GM23338 (cell line): Measurements from ENCODE around the gene EIF3L. TPM values are rescaled to one million over a fixed set of nuclear protein-coding genes. Genes with fewer than 3 reads are reported as not detected.

Experiments
- EZH2phosphoT487 ChIP-seq: fragments of 200-600 bp; sonication (generic); IDR thresholded peaks from one replicate; pipeline ENCODE4 v1.8.1; 2018; ENCODE audit warnings: antibody characterized with exemption; ENCODE audit not compliant: unreplicated experiment
- NANOG ChIP-seq: IDR thresholded peaks from 2 replicates; pipeline ENCODE4 v1.6.1; 2016; ENCODE audit warnings: antibody characterized with exemption, borderline replicate concordance
- ZNF114 ChIP-seq: fragments of 250-450 bp; sonication (Bioruptor Pico); IDR thresholded peaks from 2 replicates; pipeline ENCODE4 v1.5.0; 2020; ENCODE audit warnings: mild to moderate bottlenecking, moderate library complexity
- ZNF331 ChIP-seq: fragments of 250-450 bp; sonication (Bioruptor Pico); IDR thresholded peaks from 2 replicates; pipeline ENCODE4 v1.5.0; 2020; ENCODE audit warnings: low read depth, mild to moderate bottlenecking, moderate library complexity
- polyA plus RNA-seq: library from polyadenylated mRNA; unstranded; fragments of >200 nt; fragmentation: Nextera tagmentation; extraction: Ambion mirVana; gene quantifications from 2 replicates; pipeline ENCODE4 v1.2.1, GENCODE V29; 2016
- total RNA-seq: library from RNA; depleted of rRNA; stranded (reverse); fragments of >200 nt; shearing (Covaris generic); gene quantifications from 2 replicates; pipeline ENCODE4 v1.2.3, GENCODE V29; 2014
- TF ChIP-seq, protein P1 (sequence below): fragments of 250-450 bp; sonication (Bioruptor Pico); IDR thresholded peaks from 2 replicates; pipeline ENCODE4 v1.5.0; 2020; ENCODE audit warnings: mild to moderate bottlenecking, moderate library complexity
- TF ChIP-seq, protein P2 (sequence below): IDR thresholded peaks from 2 replicates; pipeline ENCODE4 v1.6.1; 2016; ENCODE audit warnings: antibody characterized with exemption
- TF ChIP-seq, protein P3 (sequence below), 2 experiments: fragments of 200-600 bp in 1 of 2; sonication (generic) in 1 of 2; conservative IDR thresholded peaks; 2 replicates each; pipeline versions ENCODE4 v1.5.1 to v1.6.1; 2016 to 2017; ENCODE audit warnings: antibody characterized with exemption in 2 of 2, low read depth in 2 of 2, mild to moderate bottlenecking in 2 of 2, moderate library complexity in 1 of 2

EIF3L gene
- total and polyA plus RNA-seq, 2 experiments from 2014 or later: 430 to 459 TPM

DNA sequence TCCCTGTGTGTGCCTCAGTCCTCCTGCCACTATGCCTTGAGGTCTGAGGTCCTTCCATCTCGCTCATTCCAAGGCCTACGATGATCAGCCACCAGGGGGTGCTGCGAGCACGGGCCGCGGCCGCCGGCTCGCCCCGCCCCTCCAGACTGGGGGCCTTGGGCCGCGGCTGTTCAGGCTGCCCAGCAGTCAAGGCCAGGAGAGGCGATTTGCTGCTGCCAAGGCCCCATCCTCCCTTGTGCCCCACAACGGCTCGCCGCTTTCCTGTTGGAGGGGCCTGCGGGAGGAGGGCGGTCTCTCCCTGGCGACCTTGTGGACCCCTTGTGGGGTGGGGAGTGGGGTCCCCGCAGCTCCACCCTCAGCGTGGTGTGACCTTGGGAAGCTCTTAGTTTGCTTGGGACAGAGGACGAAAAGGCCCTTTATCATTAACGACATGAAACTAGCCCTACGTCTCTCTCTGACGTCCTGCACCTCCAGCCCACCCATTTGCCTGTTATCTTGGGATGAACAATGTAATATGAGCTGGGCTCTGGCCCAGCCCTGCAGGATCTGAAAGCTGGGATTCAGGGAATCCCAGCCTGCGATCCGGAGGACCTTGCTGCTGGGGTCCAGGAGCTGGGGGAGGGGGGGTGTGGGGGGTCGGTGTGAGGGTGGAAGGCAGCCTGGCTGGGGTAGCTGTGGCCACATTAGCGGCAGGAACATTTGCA lies 31.4 kb upstream of the EIF3L start (continued):
- TF ChIP-seq, protein P1, sequence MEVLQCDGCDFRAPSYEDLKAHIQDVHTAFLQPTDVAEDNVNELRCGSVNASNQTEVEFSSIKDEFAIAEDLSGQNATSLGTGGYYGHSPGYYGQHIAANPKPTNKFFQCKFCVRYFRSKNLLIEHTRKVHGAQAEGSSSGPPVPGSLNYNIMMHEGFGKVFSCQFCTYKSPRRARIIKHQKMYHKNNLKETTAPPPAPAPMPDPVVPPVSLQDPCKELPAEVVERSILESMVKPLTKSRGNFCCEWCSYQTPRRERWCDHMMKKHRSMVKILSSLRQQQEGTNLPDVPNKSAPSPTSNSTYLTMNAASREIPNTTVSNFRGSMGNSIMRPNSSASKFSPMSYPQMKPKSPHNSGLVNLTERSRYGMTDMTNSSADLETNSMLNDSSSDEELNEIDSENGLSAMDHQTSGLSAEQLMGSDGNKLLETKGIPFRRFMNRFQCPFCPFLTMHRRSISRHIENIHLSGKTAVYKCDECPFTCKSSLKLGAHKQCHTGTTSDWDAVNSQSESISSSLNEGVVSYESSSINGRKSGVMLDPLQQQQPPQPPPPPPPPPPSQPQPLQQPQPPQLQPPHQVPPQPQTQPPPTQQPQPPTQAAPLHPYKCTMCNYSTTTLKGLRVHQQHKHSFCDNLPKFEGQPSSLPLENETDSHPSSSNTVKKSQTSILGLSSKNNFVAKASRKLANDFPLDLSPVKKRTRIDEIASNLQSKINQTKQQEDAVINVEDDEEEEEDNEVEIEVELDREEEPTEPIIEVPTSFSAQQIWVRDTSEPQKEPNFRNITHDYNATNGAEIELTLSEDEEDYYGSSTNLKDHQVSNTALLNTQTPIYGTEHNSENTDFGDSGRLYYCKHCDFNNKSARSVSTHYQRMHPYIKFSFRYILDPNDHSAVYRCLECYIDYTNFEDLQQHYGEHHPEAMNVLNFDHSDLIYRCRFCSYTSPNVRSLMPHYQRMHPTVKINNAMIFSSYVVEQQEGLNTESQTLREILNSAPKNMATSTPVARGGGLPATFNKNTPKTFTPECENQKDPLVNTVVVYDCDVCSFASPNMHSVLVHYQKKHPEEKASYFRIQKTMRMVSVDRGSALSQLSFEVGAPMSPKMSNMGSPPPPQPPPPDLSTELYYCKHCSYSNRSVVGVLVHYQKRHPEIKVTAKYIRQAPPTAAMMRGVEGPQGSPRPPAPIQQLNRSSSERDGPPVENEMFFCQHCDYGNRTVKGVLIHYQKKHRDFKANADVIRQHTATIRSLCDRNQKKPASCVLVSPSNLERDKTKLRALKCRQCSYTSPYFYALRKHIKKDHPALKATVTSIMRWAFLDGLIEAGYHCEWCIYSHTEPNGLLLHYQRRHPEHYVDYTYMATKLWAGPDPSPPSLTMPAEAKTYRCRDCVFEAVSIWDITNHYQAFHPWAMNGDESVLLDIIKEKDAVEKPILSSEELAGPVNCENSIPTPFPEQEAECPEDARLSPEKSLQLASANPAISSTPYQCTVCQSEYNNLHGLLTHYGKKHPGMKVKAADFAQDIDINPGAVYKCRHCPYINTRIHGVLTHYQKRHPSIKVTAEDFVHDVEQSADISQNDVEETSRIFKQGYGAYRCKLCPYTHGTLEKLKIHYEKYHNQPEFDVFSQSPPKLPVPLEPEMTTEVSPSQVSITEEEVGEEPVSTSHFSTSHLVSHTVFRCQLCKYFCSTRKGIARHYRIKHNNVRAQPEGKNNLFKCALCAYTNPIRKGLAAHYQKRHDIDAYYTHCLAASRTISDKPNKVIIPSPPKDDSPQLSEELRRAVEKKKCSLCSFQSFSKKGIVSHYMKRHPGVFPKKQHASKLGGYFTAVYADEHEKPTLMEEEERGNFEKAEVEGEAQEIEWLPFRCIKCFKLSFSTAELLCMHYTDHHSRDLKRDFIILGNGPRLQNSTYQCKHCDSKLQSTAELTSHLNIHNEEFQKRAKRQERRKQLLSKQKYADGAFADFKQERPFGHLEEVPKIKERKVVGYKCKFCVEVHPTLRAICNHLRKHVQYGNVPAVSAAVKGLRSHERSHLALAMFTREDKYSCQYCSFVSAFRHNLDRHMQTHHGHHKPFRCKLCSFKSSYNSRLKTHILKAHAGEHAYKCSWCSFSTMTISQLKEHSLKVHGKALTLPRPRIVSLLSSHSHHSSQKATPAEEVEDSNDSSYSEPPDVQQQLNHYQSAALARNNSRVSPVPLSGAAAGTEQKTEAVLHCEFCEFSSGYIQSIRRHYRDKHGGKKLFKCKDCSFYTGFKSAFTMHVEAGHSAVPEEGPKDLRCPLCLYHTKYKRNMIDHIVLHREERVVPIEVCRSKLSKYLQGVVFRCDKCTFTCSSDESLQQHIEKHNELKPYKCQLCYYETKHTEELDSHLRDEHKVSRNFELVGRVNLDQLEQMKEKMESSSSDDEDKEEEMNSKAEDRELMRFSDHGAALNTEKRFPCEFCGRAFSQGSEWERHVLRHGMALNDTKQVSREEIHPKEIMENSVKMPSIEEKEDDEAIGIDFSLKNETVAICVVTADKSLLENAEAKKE (CRISPR knock-in tag): no peak
- TF ChIP-seq, protein P2, sequence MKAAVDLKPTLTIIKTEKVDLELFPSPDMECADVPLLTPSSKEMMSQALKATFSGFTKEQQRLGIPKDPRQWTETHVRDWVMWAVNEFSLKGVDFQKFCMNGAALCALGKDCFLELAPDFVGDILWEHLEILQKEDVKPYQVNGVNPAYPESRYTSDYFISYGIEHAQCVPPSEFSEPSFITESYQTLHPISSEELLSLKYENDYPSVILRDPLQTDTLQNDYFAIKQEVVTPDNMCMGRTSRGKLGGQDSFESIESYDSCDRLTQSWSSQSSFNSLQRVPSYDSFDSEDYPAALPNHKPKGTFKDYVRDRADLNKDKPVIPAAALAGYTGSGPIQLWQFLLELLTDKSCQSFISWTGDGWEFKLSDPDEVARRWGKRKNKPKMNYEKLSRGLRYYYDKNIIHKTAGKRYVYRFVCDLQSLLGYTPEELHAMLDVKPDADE: no peak
- TF ChIP-seq EZH2phosphoT487 (no peak), NANOG (no peak), ZNF114 (CRISPR knock-in tag) (no peak), ZNF331 (CRISPR knock-in tag) (no peak)
- TF ChIP-seq, protein P3, sequence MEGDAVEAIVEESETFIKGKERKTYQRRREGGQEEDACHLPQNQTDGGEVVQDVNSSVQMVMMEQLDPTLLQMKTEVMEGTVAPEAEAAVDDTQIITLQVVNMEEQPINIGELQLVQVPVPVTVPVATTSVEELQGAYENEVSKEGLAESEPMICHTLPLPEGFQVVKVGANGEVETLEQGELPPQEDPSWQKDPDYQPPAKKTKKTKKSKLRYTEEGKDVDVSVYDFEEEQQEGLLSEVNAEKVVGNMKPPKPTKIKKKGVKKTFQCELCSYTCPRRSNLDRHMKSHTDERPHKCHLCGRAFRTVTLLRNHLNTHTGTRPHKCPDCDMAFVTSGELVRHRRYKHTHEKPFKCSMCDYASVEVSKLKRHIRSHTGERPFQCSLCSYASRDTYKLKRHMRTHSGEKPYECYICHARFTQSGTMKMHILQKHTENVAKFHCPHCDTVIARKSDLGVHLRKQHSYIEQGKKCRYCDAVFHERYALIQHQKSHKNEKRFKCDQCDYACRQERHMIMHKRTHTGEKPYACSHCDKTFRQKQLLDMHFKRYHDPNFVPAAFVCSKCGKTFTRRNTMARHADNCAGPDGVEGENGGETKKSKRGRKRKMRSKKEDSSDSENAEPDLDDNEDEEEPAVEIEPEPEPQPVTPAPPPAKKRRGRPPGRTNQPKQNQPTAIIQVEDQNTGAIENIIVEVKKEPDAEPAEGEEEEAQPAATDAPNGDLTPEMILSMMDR (conservative IDR thresholded peaks at IDR 0.05; ENCODE audit: low read depth in 2 of 2): peak; percentile 87 to 99
